SK-N-SH (cell line): ENCODE results near the gene SLC27A2. TPM values are rescaled to one million over a fixed set of nuclear protein-coding genes. Genes with fewer than 3 reads are reported as not detected.

Experiments used
- CTCF ChIA-PET: fragments of 300-600, 350-600 bp; formaldehyde crosslinking; extraction: SDS; loops from one replicate; lab custom pipeline; 2021; lab: Yijun Ruan, JAX
- POLR2A ChIA-PET: fragments of 350-600 bp; sonication (Branson Sonifier 250); formaldehyde crosslinking; extraction: SDS; loops from one replicate; lab custom pipeline; 2020; ENCODE audit warnings: antibody characterized with exemption, inconsistent platforms; lab: Yijun Ruan, JAX
- DNase-seq: peaks from one replicate; pipeline ENCODE4 v3.0.0; 2012
- H2AFZ ChIP-seq: fragments of 200-600 bp; sonication (generic); 2 replicates; pipeline ENCODE4 v1.8.1; 2016; ENCODE audit warnings: antibody characterized with exemption, mild to moderate bottlenecking, low read depth
- H3F3A ChIP-seq: fragments of 200-600 bp; sonication (generic); replicated peaks from 2 replicates; pipeline ENCODE3; 2016; ENCODE audit warnings: antibody characterized with exemption, mild to moderate bottlenecking; ENCODE audit not compliant: insufficient read depth
- H3K27ac ChIP-seq, 2 experiments: fragments of 200-500 bp in 1 of 2; fragments of 200-600 bp in 1 of 2; sonication (Bioruptor generic) in 1 of 2; sonication (generic), shearing (Covaris generic) in 1 of 2; 2 replicates each; pipeline versions ENCODE4 v1.5.1 to v1.6.1; 2014 to 2016; ENCODE audit warnings: low read depth in 2 of 2, inconsistent platforms in 1 of 2, low read length in 1 of 2, mild to moderate bottlenecking in 1 of 2, mixed read lengths in 1 of 2
- H3K27me3 ChIP-seq: fragments of 200-600 bp; sonication (generic), shearing (Covaris generic); 2 replicates; pipeline ENCODE4 v1.6.1; 2016; ENCODE audit warnings: mixed run types; ENCODE audit not compliant: insufficient read depth
- H3K36me3 ChIP-seq, 2 experiments: fragments of 200-500 bp in 1 of 2; fragments of 200-600 bp in 1 of 2; sonication (Bioruptor generic) in 1 of 2; sonication (generic) in 1 of 2; replicated peaks in 1 of 2; 2 replicates each; pipeline versions ENCODE3 to v1.5.1; 2014 to 2016; ENCODE audit warnings: low read length in 1 of 2, mild to moderate bottlenecking in 1 of 2; ENCODE audit not compliant: insufficient read depth in 2 of 2, control insufficient read depth in 1 of 2
- H3K4me1 ChIP-seq, 2 experiments: fragments of 200-500 bp in 1 of 2; fragments of 200-600 bp in 1 of 2; sonication (Bioruptor generic) in 1 of 2; sonication (generic), shearing (Covaris generic) in 1 of 2; 2 replicates each; pipeline versions ENCODE4 v1.5.1 to v1.6.1; 2014 to 2016; ENCODE audit warnings: low read depth in 1 of 2, low read length in 1 of 2, mixed run types in 1 of 2; ENCODE audit not compliant: insufficient read depth in 2 of 2, control insufficient read depth in 1 of 2
- H3K4me2 ChIP-seq: fragments of 200-600 bp; sonication (generic), shearing (Covaris generic); 2 replicates; pipeline ENCODE4 v1.6.1; 2017; ENCODE audit warnings: mixed run types
- H3K4me3 ChIP-seq, 2 experiments: fragments of 200-500 bp in 1 of 2; fragments of 200-600 bp in 1 of 2; sonication (Bioruptor generic) in 1 of 2; sonication (generic), shearing (Covaris generic) in 1 of 2; 2 replicates each; pipeline versions ENCODE4 v1.5.1 to v1.8.1; 2014 to 2016; ENCODE audit warnings: low read depth in 2 of 2, inconsistent platforms in 1 of 2, low read length in 1 of 2, mild to moderate bottlenecking in 1 of 2, mixed read lengths in 1 of 2, moderate library complexity in 1 of 2
- H3K79me2 ChIP-seq: fragments of 200-600 bp; sonication (generic); 2 replicates; pipeline ENCODE4 v1.8.1; 2017; ENCODE audit warnings: mild to moderate bottlenecking; ENCODE audit not compliant: insufficient read depth
- H3K9ac ChIP-seq: fragments of 200-600 bp; sonication (generic); 2 replicates; pipeline ENCODE4 v1.6.1; 2017; ENCODE audit warnings: mixed run types
- H3K9me2 ChIP-seq: fragments of 200-600 bp; sonication (generic); 2 replicates; pipeline ENCODE4 v1.6.1; 2017; ENCODE audit warnings: mixed run types
- H3K9me3 ChIP-seq: fragments of 200-600 bp; sonication (generic); 2 replicates; pipeline ENCODE4 v1.6.1; 2017; ENCODE audit warnings: mixed run types, mild to moderate bottlenecking, moderate library complexity
- H4K20me1 ChIP-seq: fragments of 200-600 bp; sonication (generic); 2 replicates; pipeline ENCODE4 v1.6.1; 2017; ENCODE audit warnings: mild to moderate bottlenecking, mixed run types; ENCODE audit not compliant: insufficient read depth
- ELF1 ChIP-seq: IDR thresholded peaks from 2 replicates; pipeline ENCODE4 v1.4.0; 2012
- FOSL2 ChIP-seq: IDR thresholded peaks from 2 replicates; pipeline ENCODE4 v1.4.0; 2012; ENCODE audit warnings: low read depth, mild to moderate bottlenecking, moderate library complexity, borderline replicate concordance
- FOXJ3 ChIP-seq: sonication (generic); formaldehyde crosslinking; IDR thresholded peaks from 2 replicates; pipeline ENCODE4 v1.5.1; 2020; ENCODE audit warnings: mild to moderate bottlenecking, missing genetic modification reagents
- FOXM1 ChIP-seq: IDR thresholded peaks from 2 replicates; pipeline ENCODE4 v1.4.0; 2012; ENCODE audit warnings: low read depth, mild to moderate bottlenecking
- GATA2 ChIP-seq: sonication (generic); formaldehyde crosslinking; IDR thresholded peaks from 2 replicates; pipeline ENCODE4 v1.5.0; 2020; ENCODE audit warnings: mild to moderate bottlenecking, missing genetic modification reagents
- POLR2AphosphoS5 ChIP-seq: IDR thresholded peaks from 2 replicates; pipeline ENCODE4 v1.6.1; 2012; ENCODE audit warnings: low read depth, low read length
- RAD21 ChIP-seq: IDR thresholded peaks from 2 replicates; pipeline ENCODE4 v1.6.1; 2012; ENCODE audit warnings: mild to moderate bottlenecking, low read length
- RFX5 ChIP-seq: IDR thresholded peaks from 2 replicates; pipeline ENCODE4 v1.6.1; 2012; ENCODE audit warnings: mild to moderate bottlenecking, improper control_type of control experiment, low read length
- RXRA ChIP-seq: IDR thresholded peaks from 2 replicates; pipeline ENCODE4 v1.4.0; 2012; ENCODE audit warnings: low read depth, mild to moderate bottlenecking, borderline replicate concordance
- SMC3 ChIP-seq: IDR thresholded peaks from 2 replicates; pipeline ENCODE4 v1.6.1; 2012; ENCODE audit warnings: low read depth, low read length, improper control_type of control experiment
- TAF1 ChIP-seq: IDR thresholded peaks from 2 replicates; pipeline ENCODE4 v1.6.1; 2012; ENCODE audit warnings: low read depth, mild to moderate bottlenecking, low read length, moderate library complexity, borderline replicate concordance
- TEAD4 ChIP-seq: IDR thresholded peaks from 2 replicates; pipeline ENCODE4 v1.4.0; 2012; ENCODE audit warnings: mild to moderate bottlenecking, borderline replicate concordance; ENCODE audit not compliant: insufficient read depth
- WGBS: methylation state at CpG from one replicate; pipeline ENCODE4 v1.1.6; 2017; ENCODE audit warnings: low lambda C conversion rate; 5-methylcytosine and 5-hydroxymethylcytosine counted together
- polyA plus RNA-seq, 3 experiments: library from polyadenylated mRNA; depleted of rRNA; stranded (reverse); fragments of >200 nt; gene quantifications; 2 replicates each; pipeline ENCODE4 v1.2.3, GENCODE V29; 2012
- TF ChIP-seq, protein P1 (sequence below): IDR thresholded peaks from 2 replicates; pipeline ENCODE4; 2012
- TF ChIP-seq, protein P2 (sequence below): fragments of 200-600 bp; sonication (generic); IDR thresholded peaks from 2 replicates; pipeline ENCODE4 v1.6.1; 2017; ENCODE audit warnings: antibody characterized with exemption, mild to moderate bottlenecking, moderate library complexity

The SLC27A2 gene
- polyA plus RNA-seq, 1 of the 3 experiments (the other 2 are of a cell fraction) = 0.49 TPM

DNA sequence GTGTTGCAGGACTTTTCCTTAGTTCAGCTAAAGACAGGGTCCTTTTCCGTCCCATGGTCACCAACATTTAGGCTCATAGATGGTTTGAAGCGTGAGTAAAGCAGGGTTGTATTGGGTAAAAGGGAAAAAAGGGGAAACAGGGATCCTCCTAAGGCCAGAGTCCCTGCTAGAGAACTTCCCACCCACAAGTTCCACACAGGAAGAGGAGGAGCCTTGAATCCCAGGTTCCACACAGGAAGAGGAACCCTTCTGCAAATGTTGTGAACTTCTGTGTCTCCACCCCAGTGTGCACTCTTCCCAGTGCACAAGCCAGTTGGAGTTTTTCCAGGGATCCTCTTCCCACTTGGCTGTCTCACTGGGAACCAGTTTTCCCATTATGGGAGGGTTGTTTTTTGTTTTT, 35.4 kb upstream of the SLC27A2 start:
- WGBS = 96% methylated on average over 2 of the region's 2 CpGs
- Histone ChIP-seq H4K20me1 (no peaks in the 10 kb centered on the region), H3K79me2 (no peaks in the 10 kb centered on the region), H3K9me3 (no peaks in the 10 kb centered on the region), H3K4me1 (no peaks in the 10 kb centered on the region; a peak in 1 of 4 replicates), H3K4me3 (no peak overlapping the region), H3F3A (no peaks in the 10 kb centered on the region), H3K36me3 (no peaks in the 10 kb centered on the region), H3K27ac (no peak overlapping the region), H3K27me3 (no peaks in the 10 kb centered on the region), H3K9me2 (no peaks in the 10 kb centered on the region), H2AFZ (peak overlapping the region; percentile 40; the same call in 1 of the 2 replicates), H3K4me2 (no peak overlapping the region), H3K9ac (no peak overlapping the region)
- no peak for TF ChIP-seq TAF1
- no peak for TF ChIP-seq ELF1
- TF ChIP-seq, protein P1, sequence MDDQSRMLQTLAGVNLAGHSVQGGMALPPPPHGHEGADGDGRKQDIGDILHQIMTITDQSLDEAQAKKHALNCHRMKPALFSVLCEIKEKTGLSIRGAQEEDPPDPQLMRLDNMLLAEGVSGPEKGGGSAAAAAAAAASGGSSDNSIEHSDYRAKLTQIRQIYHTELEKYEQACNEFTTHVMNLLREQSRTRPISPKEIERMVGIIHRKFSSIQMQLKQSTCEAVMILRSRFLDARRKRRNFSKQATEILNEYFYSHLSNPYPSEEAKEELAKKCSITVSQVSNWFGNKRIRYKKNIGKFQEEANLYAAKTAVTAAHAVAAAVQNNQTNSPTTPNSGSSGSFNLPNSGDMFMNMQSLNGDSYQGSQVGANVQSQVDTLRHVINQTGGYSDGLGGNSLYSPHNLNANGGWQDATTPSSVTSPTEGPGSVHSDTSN = no peak
- no peak for TF ChIP-seq FOXM1
- no peak for TF ChIP-seq SMC3
- no peak for TF ChIP-seq RFX5
- TF ChIP-seq FOXJ3 = no peak
- no peak for TF ChIP-seq TEAD4
- no peak for TF ChIP-seq RXRA
- no peak for TF ChIP-seq GATA2 (CRISPR knock-in tag)
- no peak for TF ChIP-seq FOSL2
- ChIA-PET POLR2A (no interaction called here), CTCF (interaction anchor here (0.9 to 2.2 kb wide), 5 partner anchors 12 to 1788 kb away, joined by 3 to 26 read pairs (median 7); no protein-coding TSS in a partner anchor)
- no peak for DNase-seq

DNA sequence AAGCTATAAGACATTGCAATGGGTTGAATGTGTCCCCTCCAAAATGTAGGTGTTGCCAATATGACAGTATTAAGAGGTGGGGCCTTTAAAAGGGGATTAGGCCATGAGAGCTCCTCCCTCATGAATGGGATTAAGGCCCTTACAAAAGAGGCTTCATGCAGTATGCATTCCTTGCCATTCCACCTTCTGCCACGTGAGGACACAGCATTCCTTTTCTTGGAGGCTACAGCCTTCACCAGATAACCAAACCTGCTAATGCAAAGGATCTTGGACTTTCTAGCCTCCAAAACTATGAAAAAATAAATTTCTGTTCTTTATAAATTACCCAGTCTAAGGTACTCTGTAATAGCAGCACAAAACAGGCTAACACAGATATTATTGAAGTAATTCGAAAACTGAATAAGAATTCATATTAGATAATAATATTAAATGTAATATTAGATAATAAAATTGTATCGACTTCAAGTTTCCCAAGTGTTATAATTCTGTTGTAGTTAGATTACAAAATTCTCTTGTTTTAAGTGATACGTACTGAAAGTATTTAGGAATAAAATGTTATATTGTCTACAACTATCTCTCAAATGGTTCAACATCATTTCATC, 33.5 kb upstream of the SLC27A2 start:
- Histone ChIP-seq H3K9ac (no peak overlapping the region), H3K4me3 (no peak overlapping the region; a peak in 1 of 4 replicates), H3K79me2 (no peaks in the 10 kb centered on the region), H3K9me3 (no peaks in the 10 kb centered on the region), H3K36me3 (no peaks in the 10 kb centered on the region), H3K27me3 (no peaks in the 10 kb centered on the region), H3K9me2 (no peaks in the 10 kb centered on the region), H2AFZ (no peak overlapping the region), H3K27ac (no peak overlapping the region), H3K4me2 (no peak overlapping the region), H4K20me1 (no peaks in the 10 kb centered on the region), H3F3A (no peaks in the 10 kb centered on the region), H3K4me1 (no peaks in the 10 kb centered on the region; a peak in 1 of 4 replicates)
- TF ChIP-seq POLR2AphosphoS5 (no peak), RAD21 (peak; percentile 58), SMC3 (peak; percentile 60)
- TF ChIP-seq, protein P2, sequence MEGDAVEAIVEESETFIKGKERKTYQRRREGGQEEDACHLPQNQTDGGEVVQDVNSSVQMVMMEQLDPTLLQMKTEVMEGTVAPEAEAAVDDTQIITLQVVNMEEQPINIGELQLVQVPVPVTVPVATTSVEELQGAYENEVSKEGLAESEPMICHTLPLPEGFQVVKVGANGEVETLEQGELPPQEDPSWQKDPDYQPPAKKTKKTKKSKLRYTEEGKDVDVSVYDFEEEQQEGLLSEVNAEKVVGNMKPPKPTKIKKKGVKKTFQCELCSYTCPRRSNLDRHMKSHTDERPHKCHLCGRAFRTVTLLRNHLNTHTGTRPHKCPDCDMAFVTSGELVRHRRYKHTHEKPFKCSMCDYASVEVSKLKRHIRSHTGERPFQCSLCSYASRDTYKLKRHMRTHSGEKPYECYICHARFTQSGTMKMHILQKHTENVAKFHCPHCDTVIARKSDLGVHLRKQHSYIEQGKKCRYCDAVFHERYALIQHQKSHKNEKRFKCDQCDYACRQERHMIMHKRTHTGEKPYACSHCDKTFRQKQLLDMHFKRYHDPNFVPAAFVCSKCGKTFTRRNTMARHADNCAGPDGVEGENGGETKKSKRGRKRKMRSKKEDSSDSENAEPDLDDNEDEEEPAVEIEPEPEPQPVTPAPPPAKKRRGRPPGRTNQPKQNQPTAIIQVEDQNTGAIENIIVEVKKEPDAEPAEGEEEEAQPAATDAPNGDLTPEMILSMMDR = peak; percentile 60
- POLR2A ChIA-PET = no interaction called here
- WGBS = 75% methylated on average over 4 of the region's 4 CpGs
- CTCF ChIA-PET = interaction anchor here (0.8 to 1.2 kb wide), 3 partner anchors 167 to 1286 kb away, joined by 3 to 6 read pairs (median 3); no protein-coding TSS in a partner anchor
- DNase-seq = no peak
